ENCODE measurements around the gene CIC. TPM values are rescaled to one million over a fixed set of nuclear protein-coding genes. Genes with fewer than 3 reads are reported as not detected.

Gene CIC
- total and polyA plus RNA-seq, 9 of the 15 experiments (the other 6 are each of a cell fraction or from before 2014, with no cell fraction given), result 0.07 to 44.7 (median 8.6) TPM

GRCh38 chr19:42232435-42232834 is 36.6 kb upstream of the CIC start (continued):
- TF ChIP-seq BMI1 (IDR thresholded peaks at IDR 0.05; ENCODE audit: low read length) (no peak), NUFIP1 (IDR thresholded peaks at IDR 0.05; ENCODE audit: partially characterized antibody) (no peak), SRSF9 (IDR thresholded peaks at IDR 0.05; ENCODE audit: borderline replicate concordance, low read depth, low read length) (no peak), POLR2AphosphoS5 (IDR thresholded peaks at IDR 0.05; ENCODE audit: control insufficient read depth, insufficient read depth, low read depth, low read length) (0 out of 2 replicates have a peak, but pooled peaks have one; percentile 0), BRCA1 (IDR thresholded peaks at IDR 0.05) (no peak), BRCA1 (CRISPR knock-in tag; IDR thresholded peaks at IDR 0.05) (no peak)

GRCh38 chr19:42233106-42233505 is 35.9 kb upstream of the CIC start:
- H3K4me3 ChIP-seq, result no peak overlapping the region
- no peak overlapping the region for H3K9ac ChIP-seq (ENCODE audit: insufficient read depth in 1 of 2, low read depth in 2 of 2, low read length in 2 of 2)
- no peaks in the 10 kb centered on the region for H3K27me3 ChIP-seq (ENCODE audit: control insufficient read depth in 2 of 2, insufficient read depth in 2 of 2, low read length in 2 of 2)
- peaks cover 93% of the 10 kb centered on the region for H3K36me3 ChIP-seq (ENCODE audit: control insufficient read depth, insufficient read depth, low read length)
- no peak overlapping the region for H3K4me2 ChIP-seq (ENCODE audit: insufficient read depth, low read length)
- peaks cover 21 to 23% of the 10 kb centered on the region in 2 experiments for H3K4me1 ChIP-seq (replicated peaks in 1 of 2; ENCODE audit: control insufficient read depth in 2 of 2, insufficient read depth in 2 of 2, low read length in 2 of 2)
- peaks cover 3% of the 10 kb centered on the region for H3K9me1 ChIP-seq (ENCODE audit: control insufficient read depth, insufficient read depth, low read length)
- no TSS peak for BruUV-seq (replicated peaks)
- H2AFZ ChIP-seq (ENCODE audit: low read depth, low read length), result no peak overlapping the region
- H3K79me2 ChIP-seq (ENCODE audit: control insufficient read depth, insufficient read depth, low read length), result peaks cover 26% of the 10 kb centered on the region
- ATAC-seq (no peak), FAIRE-seq (no peak), DNase-seq (ENCODE audit: extremely low read depth in 1 of 4, low spot score in 3 of 4) (peak in 3 of 4 experiments; percentile 35 to 60 (median 59))
- CTCF ChIA-PET (ENCODE audit: low intra/inter-chr PET ratio), result no interaction called here
- H4K20me1 ChIP-seq (replicated peaks; ENCODE audit: control insufficient read depth, insufficient read depth, low read length), result peaks cover 28% of the 10 kb centered on the region
- in situ Hi-C loops (cut with MboI), result no loop called here
- POLR2A ChIA-PET, result interaction anchor here (0.8 to 2.3 kb wide), 3 partner anchors 9 to 18 kb away, joined by 3 to 23 read pairs (median 6); partner anchors contain the start of gene GSK3A
- WGBS (ENCODE audit: insufficient coverage, low coverage, missing lambda C conversion rate), result 76% methylated on average over 6 of the region's 7 CpGs
- intact Hi-C loops (cut with micrococcal nuclease), result no loop called here
- H3K9me3 ChIP-seq (replicated peaks; ENCODE audit: control insufficient read depth, insufficient read depth, low read depth, low read length), result no peaks in the 10 kb centered on the region
- H3K27ac ChIP-seq (ENCODE audit: extremely low read depth, low read depth, low read length), result no peak overlapping the region; the same call in 2 of the 3 replicates
- no peak for TF ChIP-seq RBM14 (IDR thresholded peaks at IDR 0.05; ENCODE audit: borderline replicate concordance, insufficient read depth, low read depth, low read length)
- no peak for TF ChIP-seq KLF13 (tag; IDR thresholded peaks at IDR 0.05; ENCODE audit: borderline replicate concordance, low read depth)
- no peak for TF ChIP-seq STAG1 (CRISPR knock-in tag; IDR thresholded peaks at IDR 0.05; ENCODE audit: borderline replicate concordance)
- no peak for TF ChIP-seq PHF21A (IDR thresholded peaks at IDR 0.05; ENCODE audit: borderline replicate concordance, low read depth)
- no peak for TF ChIP-seq ZNF511 (CRISPR knock-in tag; IDR thresholded peaks at IDR 0.05)
- TF ChIP-seq, protein P1, sequence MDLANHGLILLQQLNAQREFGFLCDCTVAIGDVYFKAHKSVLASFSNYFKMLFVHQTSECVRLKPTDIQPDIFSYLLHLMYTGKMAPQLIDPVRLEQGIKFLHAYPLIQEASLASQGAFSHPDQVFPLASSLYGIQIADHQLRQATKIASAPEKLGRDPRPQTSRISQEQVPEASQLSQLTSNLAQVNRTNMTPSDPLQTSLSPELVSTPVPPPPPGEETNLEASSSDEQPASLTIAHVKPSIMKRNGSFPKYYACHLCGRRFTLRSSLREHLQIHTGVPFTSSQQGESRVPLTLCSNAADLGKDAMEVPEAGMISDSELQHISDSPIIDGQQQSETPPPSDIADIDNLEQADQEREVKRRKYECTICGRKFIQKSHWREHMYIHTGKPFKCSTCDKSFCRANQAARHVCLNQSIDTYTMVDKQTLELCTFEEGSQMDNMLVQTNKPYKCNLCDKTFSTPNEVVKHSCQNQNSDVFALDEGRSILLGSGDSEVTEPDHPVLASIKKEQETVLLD (IDR thresholded peaks at IDR 0.05), result no peak
- TF ChIP-seq, protein P2, sequence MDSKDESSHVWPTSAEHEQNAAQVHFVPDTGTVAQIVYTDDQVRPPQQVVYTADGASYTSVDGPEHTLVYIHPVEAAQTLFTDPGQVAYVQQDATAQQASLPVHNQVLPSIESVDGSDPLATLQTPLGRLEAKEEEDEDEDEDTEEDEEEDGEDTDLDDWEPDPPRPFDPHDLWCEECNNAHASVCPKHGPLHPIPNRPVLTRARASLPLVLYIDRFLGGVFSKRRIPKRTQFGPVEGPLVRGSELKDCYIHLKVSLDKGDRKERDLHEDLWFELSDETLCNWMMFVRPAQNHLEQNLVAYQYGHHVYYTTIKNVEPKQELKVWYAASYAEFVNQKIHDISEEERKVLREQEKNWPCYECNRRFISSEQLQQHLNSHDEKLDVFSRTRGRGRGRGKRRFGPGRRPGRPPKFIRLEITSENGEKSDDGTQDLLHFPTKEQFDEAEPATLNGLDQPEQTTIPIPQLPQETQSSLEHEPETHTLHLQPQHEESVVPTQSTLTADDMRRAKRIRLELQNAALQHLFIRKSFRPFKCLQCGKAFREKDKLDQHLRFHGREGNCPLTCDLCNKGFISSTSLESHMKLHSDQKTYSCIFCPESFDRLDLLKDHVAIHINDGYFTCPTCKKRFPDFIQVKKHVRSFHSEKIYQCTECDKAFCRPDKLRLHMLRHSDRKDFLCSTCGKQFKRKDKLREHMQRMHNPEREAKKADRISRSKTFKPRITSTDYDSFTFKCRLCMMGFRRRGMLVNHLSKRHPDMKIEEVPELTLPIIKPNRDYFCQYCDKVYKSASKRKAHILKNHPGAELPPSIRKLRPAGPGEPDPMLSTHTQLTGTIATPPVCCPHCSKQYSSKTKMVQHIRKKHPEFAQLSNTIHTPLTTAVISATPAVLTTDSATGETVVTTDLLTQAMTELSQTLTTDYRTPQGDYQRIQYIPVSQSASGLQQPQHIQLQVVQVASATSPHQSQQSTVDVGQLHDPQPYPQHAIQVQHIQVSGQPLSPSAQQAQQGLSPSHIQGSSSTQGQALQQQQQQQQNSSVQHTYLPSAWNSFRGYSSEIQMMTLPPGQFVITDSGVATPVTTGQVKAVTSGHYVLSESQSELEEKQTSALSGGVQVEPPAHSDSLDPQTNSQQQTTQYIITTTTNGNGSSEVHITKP (IDR thresholded peaks at IDR 0.05; ENCODE audit: partially characterized antibody), result peak; percentile 13
- TF ChIP-seq TFAP4 (CRISPR knock-in tag; IDR thresholded peaks at IDR 0.05; ENCODE audit: borderline replicate concordance), result peak; percentile 30; the same call in 1 of the 2 replicates
